Kidney epithelial cell (primary cell): Measurements from ENCODE around the gene MAPK10. TPM values are rescaled to one million over a fixed set of nuclear protein-coding genes. Genes with fewer than 3 reads are reported as not detected.

Source experiments
- DNase-seq: peaks from one replicate; pipeline ENCODE4 v3.0.0-alpha.2; 2010; ENCODE audit warnings: low read depth
- H3K27me3 ChIP-seq: 2 replicates; pipeline ENCODE4 v1.6.0; 2011; ENCODE audit warnings: low read length; ENCODE audit not compliant: control insufficient read depth, insufficient read depth
- H3K36me3 ChIP-seq: 2 replicates; pipeline ENCODE4 v1.5.1; 2011; ENCODE audit warnings: low read length; ENCODE audit not compliant: control insufficient read depth, insufficient read depth
- H3K4me3 ChIP-seq: 2 replicates; pipeline ENCODE4 v1.5.1; 2011; ENCODE audit warnings: low read depth, mild to moderate bottlenecking, control low read depth, low read length
- total RNA-seq: library from RNA; depleted of rRNA; stranded (reverse); fragments of >200 nt; gene quantifications from 2 replicates; pipeline ENCODE4 v1.2.3, GENCODE V29; 2015
- TF ChIP-seq, protein P1 (sequence below): IDR thresholded peaks from 2 replicates; pipeline ENCODE4 v1.5.1; 2011; ENCODE audit warnings: mild to moderate bottlenecking, moderate library complexity, low read length, control low read depth, inconsistent platforms; ENCODE audit not compliant: insufficient read depth, poor library complexity, severe bottlenecking

The MAPK10 gene
- 1.6 and 2.7 TPM in 2 replicates for total RNA-seq

DNA sequence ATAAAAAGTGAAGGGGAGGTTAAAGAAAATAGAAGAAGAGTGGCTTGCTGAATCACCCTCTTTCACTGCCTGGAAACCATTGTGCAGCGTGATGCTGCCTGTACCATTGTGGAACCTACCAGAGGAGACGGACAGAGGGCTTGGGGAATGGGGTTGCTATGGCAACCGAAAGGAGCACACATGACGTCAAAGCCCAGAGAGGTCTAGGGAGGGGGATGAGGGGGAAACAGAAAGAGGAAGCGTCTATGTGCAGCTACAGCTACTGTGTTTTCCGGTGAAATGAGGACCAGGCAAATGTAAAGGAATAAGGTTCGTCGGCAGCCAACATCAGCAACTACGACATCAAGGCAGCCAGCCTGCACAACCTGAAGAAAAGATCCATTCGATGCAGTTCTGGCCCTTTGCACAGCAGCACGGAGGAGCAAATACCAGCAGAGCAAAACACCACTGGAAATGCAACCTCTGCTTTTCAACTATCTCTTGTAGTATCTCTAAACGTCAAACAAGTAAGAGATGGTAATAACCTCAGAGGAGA lies at the start of gene MAPK10:
TSS of gene MAPK10 (minus strand) at position 110 of the 535 bp plus-strand sequence.
- no peaks in the 10 kb centered on the region for H3K27me3 ChIP-seq
- H3K4me3 ChIP-seq: peak within 1 kb of the TSS; percentile 41
- TF ChIP-seq, protein P1, sequence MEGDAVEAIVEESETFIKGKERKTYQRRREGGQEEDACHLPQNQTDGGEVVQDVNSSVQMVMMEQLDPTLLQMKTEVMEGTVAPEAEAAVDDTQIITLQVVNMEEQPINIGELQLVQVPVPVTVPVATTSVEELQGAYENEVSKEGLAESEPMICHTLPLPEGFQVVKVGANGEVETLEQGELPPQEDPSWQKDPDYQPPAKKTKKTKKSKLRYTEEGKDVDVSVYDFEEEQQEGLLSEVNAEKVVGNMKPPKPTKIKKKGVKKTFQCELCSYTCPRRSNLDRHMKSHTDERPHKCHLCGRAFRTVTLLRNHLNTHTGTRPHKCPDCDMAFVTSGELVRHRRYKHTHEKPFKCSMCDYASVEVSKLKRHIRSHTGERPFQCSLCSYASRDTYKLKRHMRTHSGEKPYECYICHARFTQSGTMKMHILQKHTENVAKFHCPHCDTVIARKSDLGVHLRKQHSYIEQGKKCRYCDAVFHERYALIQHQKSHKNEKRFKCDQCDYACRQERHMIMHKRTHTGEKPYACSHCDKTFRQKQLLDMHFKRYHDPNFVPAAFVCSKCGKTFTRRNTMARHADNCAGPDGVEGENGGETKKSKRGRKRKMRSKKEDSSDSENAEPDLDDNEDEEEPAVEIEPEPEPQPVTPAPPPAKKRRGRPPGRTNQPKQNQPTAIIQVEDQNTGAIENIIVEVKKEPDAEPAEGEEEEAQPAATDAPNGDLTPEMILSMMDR: no peak
- H3K36me3 ChIP-seq: no peaks in the 10 kb centered on the region
- DNase-seq: peak; percentile 80

DNA sequence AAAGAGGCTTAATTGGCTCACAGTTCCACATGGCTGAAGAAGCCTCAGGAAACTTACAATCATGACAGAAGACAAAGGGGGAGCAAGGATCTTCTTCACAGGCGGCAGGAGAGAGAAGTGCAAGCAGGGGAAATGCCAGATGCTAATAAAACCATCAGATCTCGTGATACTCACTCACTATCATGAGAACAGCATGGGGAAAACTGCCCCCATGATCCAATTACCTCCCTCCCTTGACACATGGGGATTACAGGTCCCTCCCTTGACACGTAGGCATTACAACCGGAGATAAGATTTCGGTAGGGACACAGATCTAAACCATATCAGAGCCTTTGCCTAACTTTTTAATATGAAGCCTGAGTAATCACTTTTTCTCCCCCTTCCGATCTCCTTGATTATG lies 43.7 kb upstream of the MAPK10 start:
- TF ChIP-seq, protein P1: no peak
- DNase-seq: no peak
- Histone ChIP-seq H3K36me3 (no peaks in the 10 kb centered on the region), H3K27me3 (no peaks in the 10 kb centered on the region), H3K4me3 (no peak overlapping the region)

DNA sequence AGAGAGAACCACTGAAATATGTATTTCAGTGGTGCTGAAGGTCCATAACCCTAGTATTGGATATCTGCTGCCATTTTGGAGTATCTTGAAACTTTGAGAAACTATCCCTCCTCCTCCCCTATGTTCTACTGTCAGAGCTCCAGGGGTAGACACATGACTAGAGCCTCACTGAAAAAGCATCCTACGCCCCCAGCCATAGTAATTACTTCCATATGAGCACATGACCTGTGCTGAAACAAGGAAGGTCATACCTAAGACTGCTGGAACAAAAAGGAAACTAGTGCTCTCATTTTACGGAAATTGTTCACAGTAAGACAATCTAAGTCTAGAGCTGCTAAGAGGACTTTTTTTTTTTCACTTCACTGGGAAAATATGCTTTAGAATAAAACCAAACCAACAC lies 42.0 kb upstream of the MAPK10 start:
- Histone ChIP-seq H3K27me3 (no peaks in the 10 kb centered on the region), H3K36me3 (no peaks in the 10 kb centered on the region), H3K4me3 (no peak overlapping the region)
- TF ChIP-seq, protein P1: no peak
- no peak for DNase-seq

DNA sequence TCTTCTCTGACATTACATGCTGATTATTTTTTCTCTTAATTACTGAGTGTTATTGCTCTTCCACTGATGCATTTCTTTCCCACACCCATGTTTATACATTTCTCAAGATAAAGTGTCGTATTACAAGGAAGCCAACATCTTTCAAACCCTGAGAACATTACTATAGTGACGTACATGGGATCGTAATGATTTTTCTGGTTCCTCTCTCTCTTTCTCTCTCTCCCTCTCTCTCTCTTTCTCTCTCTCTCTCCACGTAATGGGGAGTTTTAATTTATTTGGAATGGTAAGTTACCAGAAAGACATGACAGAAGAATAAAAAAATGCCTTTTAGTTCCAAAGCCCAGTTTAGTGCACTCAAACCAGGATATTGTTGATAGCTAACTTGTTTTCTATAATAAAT lies 40.4 kb upstream of the MAPK10 start:
- TF ChIP-seq, protein P1: no peak
- H3K27me3 ChIP-seq: no peaks in the 10 kb centered on the region
- no peak overlapping the region for H3K4me3 ChIP-seq
- DNase-seq: no peak
- H3K36me3 ChIP-seq: no peaks in the 10 kb centered on the region

DNA sequence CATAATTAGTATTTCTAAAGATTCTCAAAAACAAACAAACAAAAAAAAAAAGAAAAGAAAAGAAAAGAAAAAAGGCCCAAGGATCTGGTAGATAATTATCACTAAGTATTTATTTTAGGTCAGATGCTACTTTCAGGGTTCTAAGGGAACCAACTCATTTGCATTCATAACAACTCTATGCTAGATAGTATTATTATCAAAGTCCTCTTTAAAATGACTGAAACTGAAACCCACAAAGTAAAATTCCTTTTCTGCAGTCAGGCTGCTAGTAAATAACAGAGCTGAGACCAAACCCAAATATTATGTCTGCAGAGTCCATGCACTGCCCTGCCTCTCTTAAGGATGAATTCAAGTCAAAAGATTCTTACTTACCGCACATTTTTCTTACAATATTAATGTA lies 38.3 kb upstream of the MAPK10 start:
- Histone ChIP-seq H3K36me3 (no peaks in the 10 kb centered on the region), H3K4me3 (no peak overlapping the region), H3K27me3 (no peaks in the 10 kb centered on the region)
- DNase-seq: no peak
- TF ChIP-seq, protein P1: no peak

DNA sequence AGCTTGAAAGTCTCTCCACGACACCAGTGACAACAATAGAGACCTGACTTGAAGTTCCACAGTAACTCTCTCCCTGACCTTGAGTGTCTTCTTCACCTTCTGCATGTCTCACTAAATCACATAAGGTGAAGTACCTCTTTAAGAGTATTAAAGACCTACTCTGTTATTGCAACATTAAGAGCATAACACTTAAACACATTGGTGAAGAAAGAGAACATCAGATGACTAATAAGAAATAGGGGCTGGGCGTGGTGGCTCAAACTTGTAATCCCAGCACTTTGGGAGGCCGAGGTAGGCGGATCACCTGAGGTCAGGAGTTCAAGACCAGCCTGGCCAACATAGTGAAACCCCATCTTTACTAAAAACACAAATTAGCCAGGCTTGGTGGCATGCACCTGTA lies 33.9 kb upstream of the MAPK10 start:
- H3K36me3 ChIP-seq: no peaks in the 10 kb centered on the region
- DNase-seq: no peak
- no peaks in the 10 kb centered on the region for H3K27me3 ChIP-seq
- TF ChIP-seq, protein P1: no peak
- no peak overlapping the region for H3K4me3 ChIP-seq
